Measurements from ENCODE around the gene MYCN.
"Not testable (repeated sequence)": the region's sequence is repeated elsewhere in the genome, so short reads cannot be mapped to it uniquely, and the experiment has no call there.

The MYCN gene

DNA sequence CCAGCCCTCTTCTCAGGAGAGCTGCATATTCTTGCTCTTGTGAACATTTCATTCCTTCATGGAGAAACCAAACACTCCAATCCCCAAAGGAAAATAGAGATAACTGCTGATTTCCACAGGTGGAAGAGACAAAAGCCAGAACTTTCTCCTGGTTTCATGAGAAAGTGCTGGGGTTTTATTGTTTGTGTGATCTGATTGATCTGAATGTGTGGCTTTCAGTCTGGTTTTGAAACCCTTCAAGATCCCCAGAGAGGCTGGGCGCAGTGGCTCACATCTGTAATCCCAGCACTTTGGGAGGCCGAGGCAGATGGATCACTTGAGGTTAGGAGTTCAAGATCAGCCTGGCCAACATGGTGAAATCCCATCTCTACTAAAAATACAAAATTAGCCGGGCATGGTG lies 11.3 kb upstream of the MYCN start:
- DNase-seq (ENCODE audit: low read depth); H3K4me3 ChIP-seq (ENCODE audit: low read depth, low read length): not testable (repeated sequence)

DNA sequence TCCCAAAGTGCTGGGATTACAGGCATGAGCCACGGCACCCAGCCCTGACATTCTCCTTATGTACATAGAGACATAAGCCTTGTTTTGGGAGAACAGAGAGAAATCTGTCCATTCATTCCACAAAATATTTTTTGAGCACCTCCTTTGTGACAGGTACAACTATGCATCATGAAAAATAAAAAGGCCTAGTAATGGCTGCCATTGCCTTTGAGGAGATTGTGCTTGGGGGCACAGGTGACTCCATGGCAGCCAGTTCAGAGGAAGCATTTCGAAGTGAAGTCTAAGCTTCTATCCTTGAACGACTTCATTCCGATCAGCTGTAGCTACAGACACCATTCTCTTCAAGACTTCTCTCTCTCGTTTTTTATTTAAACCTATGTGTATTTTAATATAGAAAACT lies 10.5 kb upstream of the MYCN start:
- no peak overlapping the region for H3K4me3 ChIP-seq (ENCODE audit: low read depth, low read length)

DNA sequence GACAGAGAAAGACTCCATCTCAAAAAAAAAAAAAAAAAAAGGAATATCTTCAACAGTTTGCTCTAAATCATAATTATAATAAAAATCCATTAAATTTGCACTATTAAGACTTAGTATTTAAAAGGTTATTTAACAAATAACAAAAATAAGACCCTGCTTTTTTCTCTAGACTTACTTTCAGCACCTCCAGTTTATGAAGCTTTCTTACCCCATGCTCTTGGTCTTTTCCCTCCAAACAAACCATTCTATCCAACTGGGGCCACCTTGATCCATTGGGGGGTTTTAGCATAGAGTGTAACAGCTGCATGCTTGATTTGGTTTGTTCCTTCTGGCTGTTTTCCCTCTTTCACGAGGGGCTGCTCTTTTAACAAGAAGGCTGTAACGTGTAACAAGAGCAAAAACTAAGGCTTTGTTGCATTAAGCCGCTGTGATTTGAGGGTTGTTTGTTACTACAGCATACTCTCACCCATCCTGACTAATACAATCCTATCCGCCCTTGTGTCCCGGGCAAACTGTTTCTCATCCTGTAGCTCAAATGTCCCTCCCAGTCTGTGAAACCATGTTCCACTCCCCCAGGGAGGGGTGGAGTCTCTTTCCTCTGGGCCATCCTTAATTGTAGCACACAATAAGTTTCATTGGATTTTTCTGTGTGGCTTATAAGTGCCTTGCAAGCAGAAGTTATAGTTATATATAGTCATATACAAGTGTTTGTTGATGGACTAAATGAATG lies 9.6 kb upstream of the MYCN start:
- no peak for DNase-seq (ENCODE audit: low read depth)
- no peak overlapping the region for H3K4me3 ChIP-seq (ENCODE audit: low read depth, low read length)

More for the DNA sequence above, 10.5 kb upstream of the MYCN start:
- no peak for DNase-seq (ENCODE audit: low read depth)

DNA sequence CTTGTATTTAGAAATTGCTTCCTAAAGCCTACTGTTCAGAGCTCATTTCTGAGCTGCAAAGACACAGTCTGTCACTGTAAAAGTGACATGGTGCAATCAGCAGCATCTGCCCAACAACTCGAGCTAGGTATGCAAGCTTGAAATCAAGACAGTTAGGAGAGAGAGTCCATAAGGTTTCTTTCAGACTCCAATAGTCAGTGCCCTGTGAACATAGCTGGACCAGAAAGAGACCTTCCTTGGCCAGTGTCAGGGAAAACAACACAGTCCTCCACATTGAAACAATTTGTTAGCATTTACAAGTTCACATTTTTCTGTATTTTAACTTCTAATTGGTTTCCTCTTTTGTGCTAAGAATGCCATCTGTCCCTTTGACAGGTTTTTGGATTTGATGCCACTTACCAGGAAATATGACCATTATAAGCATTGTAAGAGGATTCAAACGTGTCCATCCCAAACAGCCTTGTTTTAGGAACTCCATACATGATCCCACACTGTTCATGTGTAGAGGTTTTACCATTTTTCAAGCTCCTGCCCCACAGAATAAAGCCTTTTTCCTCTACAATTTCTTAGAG lies 8.9 kb upstream of the MYCN start:
- no peak overlapping the region for H3K4me3 ChIP-seq (ENCODE audit: low read depth, low read length)
- no peak for DNase-seq (ENCODE audit: low read depth)

DNA sequence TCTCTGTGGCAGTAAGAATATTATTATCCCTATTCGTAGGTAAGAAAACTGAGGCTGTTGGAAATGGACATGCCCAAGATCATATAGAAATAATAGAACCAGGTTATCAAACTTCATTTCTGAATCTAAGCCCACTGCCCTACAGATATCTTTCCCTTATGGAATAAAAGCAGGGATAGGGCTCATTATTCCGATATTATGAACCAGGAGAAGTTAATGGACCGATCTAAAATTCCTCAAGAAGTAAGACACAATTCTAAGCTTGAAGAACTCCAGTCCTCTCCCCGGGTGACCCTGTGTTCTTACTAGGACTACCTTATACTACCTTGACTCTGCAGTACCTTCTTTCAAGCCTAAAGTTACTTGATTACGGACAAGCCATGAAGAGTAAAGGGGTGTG lies 8.4 kb upstream of the MYCN start:
- DNase-seq (ENCODE audit: low read depth): no peak

DNA sequence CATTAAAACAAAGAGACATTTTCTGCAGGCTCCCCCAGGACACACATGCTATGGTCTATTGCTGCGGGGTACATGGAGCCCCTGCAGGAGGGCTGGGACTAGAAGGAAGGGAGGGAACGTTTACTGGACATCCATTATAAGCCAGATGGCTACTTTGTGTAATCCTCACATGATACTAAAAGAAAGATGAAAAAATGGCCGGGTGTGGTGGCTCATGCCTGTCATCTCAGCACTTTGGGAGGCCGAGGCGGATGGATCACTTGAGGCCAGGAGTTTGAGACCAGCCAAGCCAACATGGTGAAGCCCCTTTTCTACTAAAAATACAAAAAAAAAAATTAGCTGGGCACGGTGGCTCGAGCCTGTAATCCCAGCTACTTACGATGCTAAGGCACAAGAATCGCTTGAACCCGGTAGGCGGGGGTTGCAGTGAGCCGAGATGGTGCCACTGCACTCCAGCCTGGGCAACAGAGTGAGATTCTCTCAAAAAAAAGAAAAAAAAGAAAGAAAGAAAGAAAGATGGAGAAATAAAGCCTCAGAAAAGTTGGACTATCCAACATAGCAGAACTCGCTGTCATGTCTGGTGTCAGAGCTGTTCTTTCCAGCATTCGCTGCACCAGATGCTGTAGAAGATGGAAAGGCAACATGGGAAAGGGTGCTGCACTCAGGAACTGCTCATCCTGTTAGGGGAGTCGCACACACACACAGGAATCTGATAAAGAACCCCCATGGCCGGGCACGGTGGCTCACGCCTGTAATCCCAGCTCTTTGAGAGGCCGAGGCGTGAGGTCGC lies 7.8 kb upstream of the MYCN start:
- no peak overlapping the region for H3K4me3 ChIP-seq (ENCODE audit: low read depth, low read length)
- no peak for DNase-seq (ENCODE audit: low read depth)

More for the DNA sequence above, 8.4 kb upstream of the MYCN start:
- H3K4me3 ChIP-seq (ENCODE audit: low read depth, low read length): no peak overlapping the region

DNA sequence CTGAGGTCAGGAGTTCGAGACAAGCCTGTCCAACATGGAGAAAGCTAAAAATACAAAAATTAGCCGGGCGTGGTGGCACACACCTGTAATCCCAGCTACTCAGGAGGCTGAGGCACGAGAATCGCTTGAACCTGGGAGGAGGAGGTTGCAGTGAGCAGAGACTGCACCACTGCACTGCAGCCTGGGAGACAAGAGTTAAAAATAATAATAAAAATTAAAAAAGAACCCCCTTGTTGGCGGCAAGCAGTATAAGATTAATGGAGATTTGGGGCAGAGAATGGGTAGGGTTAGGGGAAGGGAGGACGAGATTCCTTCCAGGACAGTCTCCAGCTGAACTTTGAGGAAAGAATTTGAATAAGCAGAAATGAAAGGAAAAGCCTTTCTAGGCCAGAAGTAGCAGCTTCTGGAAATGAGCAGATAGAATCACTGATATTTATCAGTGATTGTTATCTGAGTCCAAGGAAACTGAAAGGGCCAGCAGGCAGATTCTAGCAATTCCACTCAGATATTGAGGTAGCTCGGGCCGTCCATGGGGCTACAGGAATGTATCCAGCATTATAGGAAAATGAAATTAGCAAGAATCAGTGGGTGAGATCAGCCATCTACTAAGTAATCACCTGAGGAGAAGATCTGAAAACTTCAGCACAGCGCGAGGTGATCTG lies 7.0 kb upstream of the MYCN start:
- no peak for DNase-seq (ENCODE audit: low read depth)
- no peak overlapping the region for H3K4me3 ChIP-seq (ENCODE audit: low read depth, low read length)

DNA sequence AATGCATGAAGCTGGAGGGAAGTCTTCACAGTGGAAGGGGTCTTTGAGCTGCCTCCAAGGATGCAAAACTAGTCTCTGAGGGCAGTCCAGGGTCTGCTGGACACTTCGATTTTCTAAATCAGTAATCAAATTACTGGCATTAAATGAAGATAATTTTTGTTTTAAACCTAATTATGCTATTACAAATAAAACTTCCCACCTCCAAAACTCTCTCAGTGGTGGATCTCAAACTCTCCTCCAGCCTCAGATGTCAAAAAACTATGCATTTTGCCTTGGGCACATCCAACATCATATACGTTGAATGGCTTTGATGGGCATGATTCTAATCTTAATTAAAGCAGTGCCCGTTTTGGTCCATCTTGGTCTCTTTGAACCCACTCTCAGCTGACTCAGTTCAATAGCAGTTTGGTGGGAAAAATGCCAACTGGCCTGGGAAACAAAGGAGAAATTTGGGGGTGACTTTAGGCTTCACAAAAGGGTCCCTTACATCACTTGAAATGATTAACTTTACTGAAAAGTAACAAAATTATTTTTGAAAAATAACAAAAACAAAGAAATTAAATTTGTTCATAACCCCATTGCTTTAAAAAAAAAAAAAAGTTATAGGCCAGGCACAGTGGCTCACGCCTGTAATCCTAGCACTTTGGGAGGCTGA lies 5.9 kb upstream of the MYCN start:
- H3K4me3 ChIP-seq (ENCODE audit: low read depth, low read length): no peak overlapping the region
- no peak for DNase-seq (ENCODE audit: low read depth)

DNA sequence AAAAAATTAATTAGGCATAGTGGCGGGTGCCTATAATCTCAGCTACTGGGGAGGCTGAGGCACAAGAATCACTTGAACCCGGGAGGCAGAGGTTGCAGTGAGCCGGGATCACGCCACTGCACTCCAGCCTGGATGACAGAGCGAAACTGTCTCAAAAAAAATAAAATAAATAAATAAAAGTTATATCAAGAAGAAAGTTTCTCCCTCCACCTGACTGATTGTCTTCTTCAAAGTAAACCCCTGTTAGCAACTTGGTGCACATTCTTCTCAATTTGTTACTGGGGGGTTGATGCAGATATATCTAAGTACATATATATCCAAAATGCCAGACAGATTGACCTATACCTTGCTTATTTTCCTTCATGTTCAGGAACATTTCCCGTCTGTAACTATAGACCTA lies 5.2 kb upstream of the MYCN start:
- no peak for DNase-seq (ENCODE audit: low read depth)
- no peak overlapping the region for H3K4me3 ChIP-seq (ENCODE audit: low read depth, low read length)

DNA sequence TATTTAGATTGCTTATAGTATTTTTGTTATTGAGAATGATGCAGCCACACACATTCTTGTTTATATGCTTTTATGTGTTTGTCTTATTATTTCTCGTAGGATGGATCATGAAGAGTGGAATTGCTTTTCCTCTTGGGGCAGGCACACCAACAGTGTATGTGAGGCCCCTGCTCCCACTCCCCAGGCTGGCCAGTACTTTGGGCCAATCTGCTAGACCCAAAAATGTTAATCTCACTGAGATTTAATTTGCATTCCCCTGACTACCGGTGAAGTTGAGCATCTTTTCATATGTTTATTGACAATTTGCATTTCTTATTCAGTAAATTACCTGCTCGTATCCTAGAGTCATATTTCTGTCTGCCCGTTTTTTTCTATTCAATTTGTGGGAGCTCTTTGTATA lies 4.7 kb upstream of the MYCN start:
- no peak overlapping the region for H3K4me3 ChIP-seq (ENCODE audit: low read depth, low read length)
- no peak for DNase-seq (ENCODE audit: low read depth)

DNA sequence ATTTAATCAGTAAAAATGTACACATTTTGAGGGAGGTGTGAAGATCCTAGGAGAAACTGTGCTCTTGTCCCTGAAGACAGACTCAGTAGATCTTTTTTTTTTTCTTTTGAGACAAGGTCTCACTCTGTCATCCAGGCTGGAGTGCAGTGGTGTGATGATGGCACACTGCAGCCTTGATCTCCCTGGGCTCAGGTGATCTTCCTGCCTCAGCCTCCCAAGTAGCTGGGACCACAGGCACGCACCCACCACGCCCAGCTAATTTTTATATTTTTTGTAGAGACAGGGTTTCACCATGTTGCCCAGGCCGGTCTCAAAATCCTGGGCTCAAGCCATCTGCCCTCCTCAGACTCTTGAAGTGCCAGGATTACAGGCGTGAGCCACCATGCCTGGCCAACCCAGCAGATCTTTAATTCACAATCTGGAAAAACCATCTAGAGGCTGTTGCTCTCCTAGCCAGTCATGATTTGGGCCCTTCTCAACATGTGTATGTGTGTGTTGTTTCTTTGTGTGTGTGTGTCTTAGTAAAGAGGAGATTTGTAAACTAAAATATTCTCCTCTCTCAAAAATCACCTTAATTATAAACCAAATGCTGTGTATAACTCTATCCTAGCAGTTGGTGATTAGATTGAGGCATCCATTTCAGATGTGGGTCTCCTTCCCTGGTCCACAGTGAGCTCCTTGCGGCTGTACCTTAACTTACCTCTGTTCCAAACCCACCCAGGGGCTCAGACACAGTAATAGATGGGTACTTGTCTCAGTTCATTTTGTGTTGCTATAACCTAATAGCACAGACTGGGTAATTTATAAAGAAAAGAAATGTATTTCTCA lies 3.9 kb upstream of the MYCN start:
- no peak for DNase-seq (ENCODE audit: low read depth)
- no peak overlapping the region for H3K4me3 ChIP-seq (ENCODE audit: low read depth, low read length)

DNA sequence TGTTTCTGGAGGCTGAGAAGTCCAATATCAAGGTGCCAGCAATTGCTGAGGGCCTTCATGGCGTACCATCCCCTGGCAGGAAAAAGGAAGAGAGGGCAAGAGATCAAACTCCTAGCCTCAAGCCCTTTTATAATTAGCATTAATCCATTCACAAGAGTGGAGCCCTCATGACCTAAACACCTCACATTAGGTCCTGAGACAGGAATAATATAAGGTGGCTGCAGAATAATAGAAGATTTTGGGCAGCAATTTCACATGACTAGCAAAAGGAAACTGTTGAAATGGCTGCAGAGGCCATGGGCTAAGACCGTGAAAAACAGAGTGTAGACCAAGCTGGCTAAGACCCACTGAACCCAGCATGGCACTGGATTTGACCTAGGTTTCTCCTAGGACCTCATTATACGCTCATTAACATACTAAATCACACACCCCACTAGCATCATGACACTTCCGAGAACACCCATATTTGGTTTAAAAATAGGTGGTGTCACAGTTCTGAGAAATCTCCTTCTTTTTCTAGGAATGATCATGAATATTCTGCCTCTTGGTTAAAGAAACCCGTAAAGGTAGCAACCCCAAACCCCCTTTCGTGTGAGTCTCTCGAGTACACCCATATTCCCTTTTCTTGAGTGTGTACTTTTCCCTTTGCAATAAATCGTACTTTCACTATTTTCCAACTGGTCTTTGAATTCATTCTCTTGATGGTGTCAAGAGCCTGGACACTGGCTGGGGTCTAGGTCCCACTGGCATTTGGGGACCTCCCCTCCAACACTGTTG lies 3.1 kb upstream of the MYCN start:
- no peak for DNase-seq (ENCODE audit: low read depth)
- no peak overlapping the region for H3K4me3 ChIP-seq (ENCODE audit: low read depth, low read length)

DNA sequence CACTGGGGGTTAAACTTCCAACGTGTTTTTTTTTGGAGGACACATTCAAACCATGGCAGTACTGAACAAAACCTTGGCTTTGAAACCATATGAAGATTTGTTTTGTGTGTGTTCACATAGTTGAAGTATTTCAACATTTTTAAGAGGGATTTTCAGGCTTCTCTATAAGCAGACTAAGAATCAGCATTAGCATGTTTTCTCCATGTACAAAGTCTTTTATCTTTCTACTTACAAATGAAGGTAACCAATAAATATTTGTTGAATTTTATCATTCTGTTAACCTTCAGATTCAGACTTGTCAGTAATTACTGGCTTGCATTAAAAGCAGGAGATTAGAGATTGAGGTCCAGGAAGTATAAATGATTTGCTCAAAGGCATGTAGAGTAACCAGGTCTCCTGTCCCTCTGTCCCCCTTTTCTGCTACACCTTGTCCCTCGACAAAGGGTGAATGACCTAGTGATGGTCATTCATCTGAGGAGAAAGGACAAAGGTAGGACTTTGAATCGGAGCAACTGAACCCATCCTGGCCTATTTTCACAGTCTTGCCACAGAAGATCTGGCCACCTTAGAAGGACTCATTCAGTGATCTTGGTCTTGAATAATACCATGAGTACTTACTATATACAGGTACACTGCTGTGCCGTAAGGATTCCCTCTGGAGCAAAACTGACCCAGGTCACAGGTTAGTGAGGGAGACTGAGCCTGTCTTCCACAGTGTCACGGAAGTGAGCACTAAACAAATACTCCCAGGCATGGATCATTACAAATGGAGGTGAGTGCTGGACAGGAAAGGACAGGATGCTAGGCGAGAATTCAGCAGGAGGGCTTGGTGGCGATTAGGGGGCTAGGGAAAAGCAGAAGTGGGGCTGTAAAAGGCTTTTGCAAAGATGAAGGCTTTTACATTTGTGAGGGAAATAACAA lies 2.2 kb upstream of the MYCN start:
- DNase-seq (ENCODE audit: low read depth): no peak

DNA sequence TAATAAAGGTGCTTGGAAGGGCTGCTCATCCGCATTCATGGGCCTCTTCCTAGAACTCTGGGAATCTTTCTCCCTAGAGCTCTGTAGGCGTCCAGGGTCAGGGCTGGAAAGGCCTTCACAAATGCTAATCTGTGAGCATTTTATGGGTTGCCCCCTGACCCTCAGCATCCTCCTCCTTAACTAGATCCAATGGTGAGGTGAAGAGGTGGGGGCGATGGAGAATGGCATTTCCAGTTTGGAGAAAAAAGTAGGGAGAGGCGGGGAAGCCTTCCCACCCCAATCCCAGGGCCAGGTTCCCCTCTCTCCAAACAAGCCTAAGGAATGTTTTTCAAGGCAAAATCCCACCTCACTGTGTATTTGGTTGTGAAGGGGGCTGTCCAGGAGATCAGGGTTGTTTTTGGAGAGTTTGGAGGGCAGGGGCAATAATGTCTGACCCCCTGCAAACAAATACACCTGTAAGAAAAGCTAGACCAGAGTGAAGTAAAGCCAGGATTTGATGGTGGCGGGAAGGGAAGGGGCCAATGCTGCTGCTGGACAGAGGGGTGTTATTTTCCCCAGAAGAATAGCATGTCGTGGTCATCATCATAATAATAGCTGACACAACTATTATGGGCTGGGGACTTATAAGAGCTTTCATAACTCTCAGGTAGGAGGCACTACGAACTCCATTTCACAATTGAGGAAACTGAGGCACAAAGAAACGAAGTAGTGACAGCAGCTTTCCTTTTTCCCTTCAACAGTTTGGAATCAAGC lies 1.4 kb upstream of the MYCN start:
- no peak overlapping the region for H3K4me3 ChIP-seq (ENCODE audit: low read depth, low read length)
- no peak for DNase-seq (ENCODE audit: low read depth)

More for the DNA sequence above, 2.2 kb upstream of the MYCN start:
- H3K4me3 ChIP-seq (ENCODE audit: low read depth, low read length): no peak overlapping the region

DNA sequence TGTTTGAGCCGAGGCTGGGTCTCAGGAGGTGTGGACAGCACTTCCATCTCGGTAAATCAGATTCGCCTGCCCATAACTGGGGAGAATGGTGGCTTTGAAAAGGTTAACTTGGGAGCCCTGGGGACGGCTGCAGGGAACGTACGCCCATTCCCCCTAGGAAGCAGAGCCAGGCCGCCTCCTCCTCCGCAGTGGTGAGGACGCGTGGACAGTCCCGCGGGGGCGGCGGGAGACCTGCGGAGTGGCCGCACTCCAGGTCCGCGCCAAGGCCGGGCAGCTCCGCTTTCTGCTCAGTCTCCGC lies 845 bp upstream of the MYCN start:
- no peak for DNase-seq (ENCODE audit: low read depth)
- H3K4me3 ChIP-seq (ENCODE audit: low read depth, low read length): peak overlapping the region; percentile 38

DNA sequence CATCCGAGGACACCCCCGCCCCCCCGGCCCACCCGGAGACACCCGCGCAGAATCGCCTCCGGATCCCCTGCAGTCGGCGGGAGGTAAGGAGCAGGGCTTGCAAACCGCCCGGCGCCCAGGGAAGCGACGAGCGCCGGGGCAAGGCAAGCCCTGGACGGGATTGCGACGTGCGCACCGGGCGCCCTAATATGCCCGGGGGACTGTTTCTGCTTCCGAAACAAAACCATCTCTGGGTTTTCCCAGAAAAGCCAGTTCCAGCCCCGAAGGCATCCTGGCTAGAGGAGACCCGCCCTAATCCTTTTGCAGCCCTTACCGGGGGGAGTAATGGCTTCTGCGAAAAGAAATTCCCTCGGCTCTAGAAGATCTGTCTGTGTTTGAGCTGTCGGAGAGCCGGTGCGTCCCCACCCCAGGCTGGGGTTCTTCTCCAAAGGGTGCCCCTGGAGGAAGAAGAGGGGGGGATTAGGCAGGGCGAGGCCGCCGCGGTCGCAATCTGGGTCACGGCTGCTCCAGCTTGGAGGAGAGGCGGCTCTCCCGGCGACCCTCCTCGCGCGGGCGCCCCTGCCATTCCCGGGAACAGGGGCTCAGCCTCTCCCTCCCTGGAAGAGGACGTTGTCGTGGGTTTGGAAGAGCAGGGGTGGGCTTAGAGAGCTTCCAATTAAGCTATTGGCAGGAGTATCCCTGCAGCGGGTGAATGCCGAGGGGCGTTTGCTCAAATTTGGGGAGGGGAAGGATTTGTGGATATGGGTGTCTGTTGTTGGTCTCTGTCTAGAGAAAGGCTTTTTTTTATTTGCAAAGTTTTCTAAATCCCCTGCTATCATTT lies 521 bp downstream of the MYCN start:
- peak overlapping the region; percentile 38 for H3K4me3 ChIP-seq (ENCODE audit: low read depth, low read length)
- DNase-seq (ENCODE audit: low read depth): no peak
